DMS79 treated with DMSO at 0.1 percent for 48 hours (cell line): ENCODE results near the gene OR10A5.
"Not testable (repeated sequence)": the region's sequence is repeated elsewhere in the genome, so short reads cannot be mapped to it uniquely, and the experiment has no call there.

Source experiments
- DNase-seq: peaks from one replicate; lab custom pipeline; 2025; lab: John Stamatoyannopoulos, UW

The OR10A5 gene

GRCh38 chr11:6876325-6876724 lies 30.8 kb downstream of the OR10A5 start, which contains the start of gene OR10A4:
OR10A4 (plus strand) TSS chr11:6876625; CDS start chr11:6876648, 23 bp downstream.
- DNase-seq: no peak

- DNase-seq: no peak
Measured at GRCh38 chr11:6876914-6877313, 31.4 kb downstream of the OR10A5 start.

- no peak for DNase-seq
Measured at GRCh38 chr11:6882751-6883150, 37.3 kb downstream of the OR10A5 start.

GRCh38 chr11:6887711-6888110 lies 42.2 kb downstream of the OR10A5 start:
- not testable (repeated sequence) for DNase-seq

GRCh38 chr11:6888830-6889229 lies 43.3 kb downstream of the OR10A5 start:
- DNase-seq: no peak

- no peak for DNase-seq
Measured at GRCh38 chr11:6889835-6890234, 44.4 kb downstream of the OR10A5 start.

- no peak for DNase-seq
Measured at GRCh38 chr11:6892400-6892799, 46.9 kb downstream of the OR10A5 start, which contains the start of gene OR2D2. OR2D2 (minus strand) TSS chr11:6892500; CDS start chr11:6892500, 0 bp downstream.

- DNase-seq: no peak
Measured at GRCh38 chr11:6894097-6894496, 48.6 kb downstream of the OR10A5 start.

- no peak for DNase-seq
Measured at GRCh38 chr11:6895010-6895409, 49.5 kb downstream of the OR10A5 start.
